Esophagus muscularis mucosa (tissue), 4 donors: Measurements from ENCODE around the gene HNRNPUL2. TPM values are rescaled to one million over a fixed set of nuclear protein-coding genes. Genes with fewer than 3 reads are reported as not detected.
A peak's percentile ranks its signal among the peaks of the same experiment; 100 is the strongest.

Source experiments
- DNase-seq: peaks from one replicate; pipeline ENCODE4 v3.0.0-alpha.2; 2017; ENCODE audit errors: extremely low spot score
- H3K27ac ChIP-seq, 4 donors: fragments of 200-600 bp; sonication (generic); replicated peaks in 1 of 4; 1 replicate in 3 of 4; 2 replicates in 1 of 4; pipeline ENCODE4 v1.5.1; 2016 to 2019; ENCODE audit warnings: mild to moderate bottlenecking in 1 of 4
- H3K27me3 ChIP-seq, 4 donors: fragments of 200-600 bp; sonication (generic); one replicate each; pipeline versions ENCODE4 v1.5.1 to v1.6.0; 2016 to 2019
- H3K36me3 ChIP-seq, 4 donors: fragments of 200-600 bp; sonication (generic); one replicate each; pipeline ENCODE4 v1.5.1; 2016 to 2019
- H3K4me1 ChIP-seq, 4 donors: fragments of 200-600 bp; sonication (generic); one replicate each; pipeline ENCODE4 v1.5.1; 2016 to 2019
- H3K4me3 ChIP-seq, 4 donors: fragments of 200-600 bp; sonication (generic); 1 replicate in 2 of 4; 2 replicates in 2 of 4; pipeline ENCODE4 v1.5.1; 2016 to 2019; ENCODE audit warnings: mild to moderate bottlenecking in 4 of 4, moderate library complexity in 1 of 4
- H3K9me3 ChIP-seq, 4 donors: fragments of 200-600 bp; sonication (generic); 1 replicate in 3 of 4; 2 replicates in 1 of 4; pipeline ENCODE4 v1.5.1; 2016 to 2019
- CTCF ChIP-seq, 3 experiments: fragments of 200-600 bp in 2 of 3; fragments of 450-650 bp in 1 of 3; sonication (generic) in 2 of 3; IDR thresholded peaks; one replicate each; pipeline ENCODE4 v1.5.1; 2017 to 2019; ENCODE audit warnings: antibody characterized with exemption in 3 of 3, mild to moderate bottlenecking in 2 of 3, moderate library complexity in 1 of 3
- EP300 ChIP-seq: sonication (generic); formaldehyde crosslinking; IDR thresholded peaks from one replicate; pipeline ENCODE4 v1.6.1; 2017; ENCODE audit warnings: antibody characterized with exemption
- POLR2A ChIP-seq: fragments of 450-650 bp; IDR thresholded peaks from one replicate; pipeline ENCODE4 v1.6.1; 2017; ENCODE audit warnings: antibody characterized with exemption, moderate library complexity, mild to moderate bottlenecking, low read depth
- POLR2AphosphoS5 ChIP-seq, 2 donors: sonication (generic); formaldehyde crosslinking; IDR thresholded peaks; one replicate each; pipeline ENCODE4 v1.6.1; 2017; ENCODE audit warnings: antibody characterized with exemption in 2 of 2
- WGBS: methylation state at CpG from one replicate; pipeline ENCODE4 v1.1.5; 2018; 5-methylcytosine and 5-hydroxymethylcytosine counted together
- intact Hi-C: fragments of 100-400 bp; cut with DNase I; formaldehyde crosslinking; loops from one replicate; pipeline ENCODE4 v1.15.1; 2023
- small RNA-seq, 3 donors: library from RNA; depleted of rRNA; stranded (forward); fragments of <200 nt; gene quantifications; one replicate each; pipeline ENCODE3, GENCODE V24; 2016
- total RNA-seq, 4 donors: library from RNA; depleted of rRNA; stranded (reverse); fragments of >200 nt; gene quantifications; one replicate each; pipeline versions ENCODE4 v1.1.0 to v1.2.1, GENCODE V29; 2016

HNRNPUL2 gene
- total RNA-seq, 4 donors from 2014 or later: 19.5 to 45.0 (median 36.7) TPM

GRCh38 chr11:62665599-62666258 is 61.5 kb downstream of the HNRNPUL2 start:
- Histone ChIP-seq H3K27me3 (no peaks in the 10 kb centered on the region), H3K4me1 (peaks cover 37 to 62% (median 50%) of the 10 kb centered on the region in 4 donors), H3K9me3 (no peaks in the 10 kb centered on the region), H3K27ac (peak overlapping the region; percentile 91 to 97 (median 92)), H3K36me3 (peaks cover 7 to 32% (median 24%) of the 10 kb centered on the region in 4 donors), H3K4me3 (peak overlapping the region; percentile 71 to 83 (median 82))
- under 1% methylated on average over 28 of the region's 39 CpGs for WGBS
- TF ChIP-seq POLR2AphosphoS5 (IDR thresholded peaks at IDR 0.05): no peak
- no peak for TF ChIP-seq EP300
- no peak for TF ChIP-seq CTCF (IDR thresholded peaks at IDR 0.05)
- TF ChIP-seq POLR2A: no peak
- intact Hi-C loops: no loop called here
- DNase-seq: peak; percentile 92

GRCh38 chr11:62665075-62665598 is 62.1 kb downstream of the HNRNPUL2 start, which contains the start of the genes C11orf98 and CSKMT:
TSS of gene C11orf98 (minus strand) at chr11:62665210. CDS start at chr11:62665169, 41 bp downstream.
TSS of gene CSKMT (plus strand) at chr11:62665312. CDS start at chr11:62665880, 568 bp downstream.
- H3K36me3 ChIP-seq: peaks cover 7 to 32% (median 24%) of the 10 kb centered on the region in 4 donors
- DNase-seq: peak; percentile 99
- H3K27ac ChIP-seq: peak within 1 kb of the TSS; percentile 91 to 97 (median 92)
- no peak for TF ChIP-seq EP300
- no peak for TF ChIP-seq CTCF (IDR thresholded peaks at IDR 0.05)
- peak; percentile 96 to 100 for TF ChIP-seq POLR2AphosphoS5 (IDR thresholded peaks at IDR 0.05)
- peak; percentile 99 for TF ChIP-seq POLR2A
- H3K4me1 ChIP-seq: peaks cover 31 to 56% (median 46%) of the 10 kb centered on the region in 4 donors
- peak within 1 kb of the TSS; percentile 71 to 83 (median 82) for H3K4me3 ChIP-seq
- intact Hi-C loops: no loop called here
- WGBS: 2% methylated on average over 9 of the region's 47 CpGs
- H3K9me3 ChIP-seq: no peaks in the 10 kb centered on the region
- H3K27me3 ChIP-seq: no peaks in the 10 kb centered on the region

DNA sequence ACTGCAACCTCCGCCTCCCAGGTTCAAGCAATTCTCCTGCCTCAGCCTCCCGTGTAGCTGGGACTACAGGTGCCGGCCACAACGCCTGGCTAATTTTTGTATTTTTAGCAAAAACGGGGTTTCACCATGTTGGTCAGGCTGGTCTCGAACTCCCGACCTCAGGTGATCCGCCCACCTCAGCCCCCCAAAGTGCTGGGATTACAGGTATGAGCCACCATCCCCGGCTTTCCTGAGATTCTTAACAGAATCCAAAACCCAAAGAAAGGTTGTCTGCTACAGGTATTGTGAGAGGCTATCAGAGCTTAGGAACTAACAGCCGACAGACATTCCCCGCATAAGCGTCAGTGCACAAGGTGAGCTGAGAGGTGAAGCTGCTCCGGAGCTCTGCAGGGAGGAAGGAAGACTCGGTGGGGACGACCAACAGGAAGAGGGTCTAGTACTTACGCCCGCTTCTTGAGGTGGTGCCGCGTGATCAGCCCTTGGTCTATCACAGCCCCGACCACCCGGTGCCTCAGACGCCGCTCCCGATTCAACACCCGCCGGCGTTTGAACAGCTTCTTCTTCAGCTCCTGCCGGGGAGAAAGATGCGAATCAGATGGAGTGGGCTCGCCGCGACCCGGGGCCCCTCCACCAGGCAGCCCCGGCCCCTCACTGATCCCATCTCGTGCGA is 62.7 kb downstream of the HNRNPUL2 start:
- DNase-seq: no peak
- Histone ChIP-seq H3K9me3 (no peaks in the 10 kb centered on the region), H3K4me1 (peaks cover 30 to 50% (median 43%) of the 10 kb centered on the region in 4 donors), H3K4me3 (peak overlapping the region; percentile 71 to 83 (median 82)), H3K27me3 (no peaks in the 10 kb centered on the region), H3K27ac (peak overlapping the region; percentile 91 to 97 (median 92)), H3K36me3 (peaks cover 7 to 32% (median 24%) of the 10 kb centered on the region in 4 donors)
- TF ChIP-seq POLR2A: no peak
- no peak for TF ChIP-seq POLR2AphosphoS5 (IDR thresholded peaks at IDR 0.05)
- no peak for TF ChIP-seq EP300
- intact Hi-C loops: no loop called here
- 5% methylated on average over 23 of the region's 36 CpGs for WGBS

Small RNAs within 50 kb of the gene (small RNA-seq; reads per million reads assigned to genes)
- gene SNORA57: 0 reads per million in 3 donors

Other genes with a start within 250 kb of the HNRNPUL2 start
- 1,000 to 10,000 TPM; 1,278 to 2,374 (median 1,866) TPM for gene AHNAK, start 180.7 kb downstream of the HNRNPUL2 start, total RNA-seq
- gene EEF1G, start 153.6 kb downstream of the HNRNPUL2 start, total RNA-seq: 1,000 to 10,000 TPM; 1,068 to 1,537 (median 1,375) TPM
- 1 to 10 TPM; 4.2 to 8.0 (median 6.0) TPM for gene TUT1, start 135.9 kb downstream of the HNRNPUL2 start, total RNA-seq
- 10 to 100 TPM; 60.2 to 91.4 (median 88.3) TPM for gene MTA2, start 125.6 kb downstream of the HNRNPUL2 start, total RNA-seq
- 10 to 100 TPM; 27.0 to 33.6 (median 29.0) TPM for gene EML3, start 114.7 kb downstream of the HNRNPUL2 start, total RNA-seq
- gene ROM1, start 114.2 kb downstream of the HNRNPUL2 start, total RNA-seq: 10 to 100 TPM in 2 of 4 donors, 1 to 10 TPM in 2; 3.7 to 11.9 (median 10.1) TPM
- 10 to 100 TPM; 20.3 to 33.3 (median 22.1) TPM for gene B3GAT3, start 105.5 kb downstream of the HNRNPUL2 start, total RNA-seq
- 100 to 1,000 TPM in 2 of 4 donors, 10 to 100 TPM in 2; 77.7 to 129 (median 111) TPM for gene GANAB, start 80.8 kb downstream of the HNRNPUL2 start, total RNA-seq
- 10 to 100 TPM in 3 of 4 donors, 1 to 10 TPM in 1; 9.6 to 22.7 (median 21.7) TPM for gene INTS5, start 74.2 kb downstream of the HNRNPUL2 start, total RNA-seq
- gene C11orf98, start 62.2 kb downstream of the HNRNPUL2 start, total RNA-seq: 10 to 100 TPM; 23.7 to 38.0 (median 33.0) TPM
- gene CSKMT, start 62.1 kb downstream of the HNRNPUL2 start, total RNA-seq: 1 to 10 TPM; 2.9 to 4.9 (median 3.1) TPM
- 1 to 10 TPM; 6.3 to 7.5 (median 7.1) TPM for gene UQCC3, start 55.8 kb downstream of the HNRNPUL2 start, total RNA-seq
- gene LBHD1, start 55.2 kb downstream of the HNRNPUL2 start, total RNA-seq: 1 to 10 TPM; 1.6 to 2.5 (median 1.7) TPM
- 100 to 1,000 TPM; 192 to 277 (median 234) TPM for gene UBXN1, start 48.4 kb downstream of the HNRNPUL2 start, total RNA-seq
- 10 to 100 TPM; 29.9 to 48.2 (median 39.2) TPM for gene LRRN4CL, start 37.9 kb downstream of the HNRNPUL2 start, total RNA-seq
- 10 to 100 TPM; 25.3 to 58.1 (median 39.2) TPM for gene BSCL2, start 20.0 kb downstream of the HNRNPUL2 start, total RNA-seq
- gene GNG3, start 19.8 kb downstream of the HNRNPUL2 start, total RNA-seq: 1 to 10 TPM in 2 of 4 donors, under 1 TPM in 2; 0.65 to 1.5 (median 1.0) TPM
- gene TTC9C, start 1.0 kb upstream of the HNRNPUL2 start, total RNA-seq: 10 to 100 TPM; 12.9 to 22.9 (median 18.2) TPM
- gene ZBTB3, start 26.7 kb upstream of the HNRNPUL2 start, total RNA-seq: 10 to 100 TPM in 1 of 4 donors, 1 to 10 TPM in 3; 6.2 to 12.3 (median 9.1) TPM
- 10 to 100 TPM; 41.1 to 48.2 (median 44.4) TPM for gene POLR2G, start 34.1 kb upstream of the HNRNPUL2 start, total RNA-seq
- gene TAF6L, start 43.9 kb upstream of the HNRNPUL2 start, total RNA-seq: 10 to 100 TPM; 12.0 to 27.2 (median 14.6) TPM
- 10 to 100 TPM; 33.2 to 50.8 (median 44.8) TPM for gene TMEM179B, start 59.9 kb upstream of the HNRNPUL2 start, total RNA-seq
- 10 to 100 TPM; 13.7 to 17.9 (median 15.8) TPM for gene TMEM223, start 64.5 kb upstream of the HNRNPUL2 start, total RNA-seq
- gene NXF1, start 78.0 kb upstream of the HNRNPUL2 start, total RNA-seq: 10 to 100 TPM; 38.6 to 86.4 (median 48.4) TPM
- 10 to 100 TPM; 22.8 to 31.6 (median 31.6) TPM for gene STX5, start 104.6 kb upstream of the HNRNPUL2 start, total RNA-seq
- not detected for gene TEX54, start 105.4 kb upstream of the HNRNPUL2 start, total RNA-seq
- 10 to 100 TPM; 18.3 to 53.1 (median 48.1) TPM for gene WDR74, start 112.1 kb upstream of the HNRNPUL2 start, total RNA-seq
- 100 to 1,000 TPM in 1 of 4 donors, 10 to 100 TPM in 3; 53.2 to 123 (median 86.4) TPM for gene SLC3A2, start 153.4 kb upstream of the HNRNPUL2 start, total RNA-seq
- under 1 TPM in 2 of 4 donors, not detected in 2; 0.33 to 0.40 TPM for gene CHRM1, start 193.9 kb upstream of the HNRNPUL2 start, total RNA-seq